Central memory CD4-positive, alpha-beta T cell (primary cell): ENCODE results near the gene INF2.

Source experiments
- DNase-seq: peaks from one replicate; pipeline ENCODE4 v3.0.0; 2022

Gene INF2

GRCh38 chr14:104754213-104754851 lies 64.9 kb downstream of the INF2 start:
- no peak for DNase-seq

- DNase-seq = no peak
Observed at GRCh38 chr14:104755621-104756020, 66.2 kb downstream of the INF2 start.

GRCh38 chr14:104756477-104757237 lies 67.2 kb downstream of the INF2 start:
- no peak for DNase-seq

- no peak for DNase-seq
Observed at GRCh38 chr14:104757238-104757585, 67.8 kb downstream of the INF2 start.

GRCh38 chr14:104757681-104758392 lies 68.4 kb downstream of the INF2 start:
- DNase-seq = no peak

GRCh38 chr14:104758981-104759969 lies 69.9 kb downstream of the INF2 start:
- DNase-seq = no peak

- no peak for DNase-seq
Observed at GRCh38 chr14:104765517-104765916, 76.1 kb downstream of the INF2 start.

- no peak for DNase-seq
Observed at GRCh38 chr14:104766256-104766862, 76.9 kb downstream of the INF2 start.

- no peak for DNase-seq
Observed at GRCh38 chr14:104766863-104767633, 77.6 kb downstream of the INF2 start.

GRCh38 chr14:104767634-104767918 lies 78.2 kb downstream of the INF2 start:
- no peak for DNase-seq

GRCh38 chr14:104768437-104769323 lies 79.3 kb downstream of the INF2 start:
- DNase-seq = peak; percentile 82

GRCh38 chr14:104769324-104770071 lies 80.1 kb downstream of the INF2 start:
- DNase-seq = no peak

- DNase-seq = no peak
Observed at GRCh38 chr14:104770072-104770579, 80.7 kb downstream of the INF2 start.

- DNase-seq = no peak
Observed at GRCh38 chr14:104770851-104771272, 81.4 kb downstream of the INF2 start.

GRCh38 chr14:104771374-104771773 lies 82.0 kb downstream of the INF2 start:
- no peak for DNase-seq
